ENCODE data around the gene CPA4.

DNA sequence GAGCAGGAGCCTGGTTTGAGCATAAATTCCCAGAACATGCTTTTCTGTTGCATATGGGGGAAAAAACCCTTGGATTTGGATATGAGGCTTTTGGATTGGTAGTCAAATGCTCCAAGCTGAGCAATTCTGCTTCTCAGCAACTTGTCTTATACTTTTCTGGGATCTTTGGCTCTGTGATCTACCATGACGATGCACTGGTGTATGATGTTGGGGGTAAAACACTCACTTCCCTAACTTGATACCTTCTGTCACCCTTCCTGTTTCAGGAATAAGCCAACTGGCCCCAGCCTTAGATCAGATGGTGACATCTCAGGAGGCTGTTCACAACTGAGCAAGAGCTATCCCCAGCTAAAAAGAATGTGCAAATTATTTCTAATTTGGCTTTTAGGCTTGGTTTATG is 13.1 kb upstream of the CPA4 start:
- no peak for TF ChIP-seq POLR2AphosphoS5 (IDR thresholded peaks at IDR 0.05)
- TF ChIP-seq CTCF (IDR thresholded peaks at IDR 0.05; ENCODE audit: poor library complexity, severe bottlenecking): no peak
- TF ChIP-seq EP300 (conservative IDR thresholded peaks at IDR 0.05; ENCODE audit: poor library complexity, severe bottlenecking): no peak
- no peak for TF ChIP-seq EZH2 (IDR thresholded peaks at IDR 0.05; ENCODE audit: borderline replicate concordance, insufficient read depth, low read length, poor library complexity, severe bottlenecking)
- no peak for TF ChIP-seq REST (IDR thresholded peaks at IDR 0.05; ENCODE audit: borderline replicate concordance)
- no peak for TF ChIP-seq MXI1 (conservative IDR thresholded peaks at IDR 0.05; ENCODE audit: poor library complexity, severe bottlenecking)
